HepG2 (cell line): ENCODE measurements around the gene DHH. TPM values are rescaled to one million over a fixed set of nuclear protein-coding genes. Genes with fewer than 3 reads are reported as not detected.

Source experiments
- ATAC-seq: fragments of 200-7000 bp; cut with Tn5 transposase; 3 replicates; pipeline ENCODE4 v1.9.1; 2020; ENCODE audit warnings: mild to moderate bottlenecking, moderate library complexity
- BruUV-seq: library from RNA; stranded (reverse); fragments of 400-500 nt; replicated peaks from 2 replicates; lab custom pipeline; 2021; lab: Mats Ljungman, UMichigan
- CTCF ChIA-PET: fragments of 300-600 bp; formaldehyde crosslinking; extraction: SDS; loops from one replicate; lab custom pipeline; 2021; ENCODE audit warnings: low total read pairs, inconsistent platforms, low intra/inter-chr PET ratio; lab: Yijun Ruan, JAX
- POLR2A ChIA-PET: fragments of 350-600 bp; sonication (Branson Sonifier 250); formaldehyde crosslinking; loops from one replicate; lab custom pipeline; 2020; ENCODE audit warnings: antibody characterized with exemption, inconsistent platforms; lab: Yijun Ruan, JAX
- DNase-seq: peaks from one replicate; pipeline ENCODE4 v3.0.0-alpha.2; 2015; ENCODE audit warnings: low spot score
- FAIRE-seq: peaks from 3 replicates; lab custom pipeline; 2011; peaks lifted over from hg19 to GRCh38; lab: Jason Lieb, UNC
- H2AFZ ChIP-seq: one replicate; pipeline ENCODE4 v1.6.1; 2011; ENCODE audit warnings: low read length, inconsistent platforms
- H3K27ac ChIP-seq: fragments of 300-600 bp; 3 replicates; pipeline ENCODE4 v1.8.0; 2011; ENCODE audit warnings: mixed run types, mild to moderate bottlenecking, mixed read lengths, low read length, inconsistent platforms; ENCODE audit not compliant: insufficient read depth; ENCODE audit errors: extremely low read length
- H3K27me3 ChIP-seq, 2 experiments: fragments of 200-600 bp in 1 of 2; 2 replicates in 1 of 2; 3 replicates in 1 of 2; pipeline versions ENCODE4 v1.6.0 to v1.8.0; 2011; ENCODE audit warnings: low read length in 2 of 2, mild to moderate bottlenecking in 2 of 2, moderate library complexity in 2 of 2, inconsistent platforms in 1 of 2; ENCODE audit not compliant: insufficient read depth in 2 of 2, control insufficient read depth in 1 of 2
- H3K36me3 ChIP-seq, 2 experiments: fragments of 200-600 bp in 1 of 2; replicated peaks in 1 of 2; 2 replicates in 1 of 2; 3 replicates in 1 of 2; pipeline versions ENCODE4 v1.5.1 to v1.8.0; 2011; ENCODE audit warnings: low read length in 2 of 2, inconsistent platforms in 1 of 2; ENCODE audit not compliant: insufficient read depth in 2 of 2, control insufficient read depth in 1 of 2
- H3K4me1 ChIP-seq: 2 replicates; pipeline ENCODE4 v1.5.1; 2012; ENCODE audit warnings: low read length, inconsistent platforms; ENCODE audit not compliant: insufficient read depth
- H3K4me2 ChIP-seq: 2 replicates; pipeline ENCODE4 v1.6.0; 2011; ENCODE audit warnings: low read depth, low read length, inconsistent platforms
- H3K4me3 ChIP-seq, 3 experiments: fragments of 200-600 bp in 1 of 3; sonication (generic), shearing (Covaris generic) in 1 of 3; replicated peaks in 1 of 3; 2 replicates each; pipeline ENCODE4 v1.5.1; 2011 to 2016; ENCODE audit warnings: low read length in 3 of 3, inconsistent platforms in 2 of 3, low read depth in 2 of 3, mild to moderate bottlenecking in 2 of 3, control low read depth in 1 of 3, mixed read lengths in 1 of 3; ENCODE audit not compliant: insufficient read depth in 1 of 3
- H3K79me2 ChIP-seq: one replicate; pipeline ENCODE4 v1.6.1; 2011; ENCODE audit warnings: low read length, inconsistent platforms; ENCODE audit not compliant: insufficient read depth
- H3K9ac ChIP-seq: 2 replicates; pipeline ENCODE4 v1.6.0; 2011; ENCODE audit warnings: mild to moderate bottlenecking, low read depth, low read length, inconsistent platforms; ENCODE audit not compliant: insufficient read depth
- H3K9me3 ChIP-seq: 2 replicates; pipeline ENCODE4 v1.5.1; 2012; ENCODE audit warnings: mild to moderate bottlenecking, low read length
- H4K20me1 ChIP-seq: 2 replicates; pipeline ENCODE4 v1.6.0; 2011; ENCODE audit warnings: inconsistent platforms, mild to moderate bottlenecking, low read length, moderate library complexity; ENCODE audit not compliant: insufficient read depth
- HNF1B ChIP-seq: sonication (generic); formaldehyde crosslinking; IDR thresholded peaks from 2 replicates; pipeline ENCODE4 v1.5.1; 2020; ENCODE audit warnings: mild to moderate bottlenecking, moderate library complexity, missing genetic modification reagents
- ISX ChIP-seq: sonication (generic); formaldehyde crosslinking; conservative IDR thresholded peaks from 2 replicates; pipeline ENCODE4 v1.5.0; 2020; ENCODE audit warnings: missing genetic modification reagents
- JUN ChIP-seq: sonication (generic); formaldehyde crosslinking; IDR thresholded peaks from 2 replicates; pipeline ENCODE4 v1.4.0; 2020; ENCODE audit warnings: mild to moderate bottlenecking, missing genetic modification reagents
- KDM6A ChIP-seq: IDR thresholded peaks from 2 replicates; pipeline ENCODE4 v1.6.1; 2016; ENCODE audit warnings: low read depth
- MAFG ChIP-seq: sonication (generic); formaldehyde crosslinking; IDR thresholded peaks from 2 replicates; pipeline ENCODE4 v1.5.1; 2020; ENCODE audit warnings: mild to moderate bottlenecking, missing genetic modification reagents
- NR3C1 ChIP-seq: sonication (generic); formaldehyde crosslinking; IDR thresholded peaks from 2 replicates; pipeline ENCODE4 v1.4.0; 2020; ENCODE audit warnings: missing genetic modification reagents
- RARG ChIP-seq: sonication (generic); formaldehyde crosslinking; IDR thresholded peaks from 2 replicates; pipeline ENCODE4 v1.4.0; 2020; ENCODE audit warnings: low read depth, mild to moderate bottlenecking, missing genetic modification reagents
- SNAPC4 ChIP-seq: sonication (generic); formaldehyde crosslinking; IDR thresholded peaks from 2 replicates; pipeline ENCODE4 v1.4.0; 2020; ENCODE audit warnings: mild to moderate bottlenecking, missing genetic modification reagents
- ZIK1 ChIP-seq: sonication (generic); formaldehyde crosslinking; IDR thresholded peaks from 2 replicates; pipeline ENCODE4 v1.5.0; 2020; ENCODE audit warnings: mild to moderate bottlenecking, low read depth, missing genetic modification reagents, borderline replicate concordance
- ZNF138 ChIP-seq: sonication (generic); formaldehyde crosslinking; IDR thresholded peaks from 2 replicates; pipeline ENCODE4 v1.5.0; 2020; ENCODE audit warnings: mild to moderate bottlenecking, low read depth, missing genetic modification reagents
- ZNF224 ChIP-seq: sonication (generic); formaldehyde crosslinking; IDR thresholded peaks from 2 replicates; pipeline ENCODE4 v1.5.0; 2020; ENCODE audit warnings: mild to moderate bottlenecking, missing genetic modification reagents
- ZNF263 ChIP-seq: sonication (generic); formaldehyde crosslinking; IDR thresholded peaks from 2 replicates; pipeline ENCODE4 v1.4.0; 2020; ENCODE audit warnings: missing genetic modification reagents
- ZNF383 ChIP-seq: sonication (generic); formaldehyde crosslinking; IDR thresholded peaks from 2 replicates; pipeline ENCODE4 v1.4.0; 2020; ENCODE audit warnings: missing genetic modification reagents, mild to moderate bottlenecking, borderline replicate concordance
- ZNF713 ChIP-seq: sonication (generic); formaldehyde crosslinking; IDR thresholded peaks from 2 replicates; pipeline ENCODE4 v1.4.0; 2020; ENCODE audit warnings: mild to moderate bottlenecking, missing genetic modification reagents
- ZNF768 ChIP-seq: sonication (generic); formaldehyde crosslinking; IDR thresholded peaks from 2 replicates; pipeline ENCODE4 v1.4.0; 2020; ENCODE audit warnings: missing genetic modification reagents
- ZNF775 ChIP-seq: sonication (generic); formaldehyde crosslinking; IDR thresholded peaks from 2 replicates; pipeline ENCODE4 v1.4.0; 2020; ENCODE audit warnings: missing genetic modification reagents, mild to moderate bottlenecking, moderate library complexity, borderline replicate concordance
- WGBS: methylation state at CpG from one replicate; pipeline ENCODE4 v1.1.6; 2017; ENCODE audit warnings: low lambda C conversion rate; 5-methylcytosine and 5-hydroxymethylcytosine counted together
- in situ Hi-C: cut with HindIII; loops from 2 replicates; pipeline ENCODE4 v1.10.0; 2017; ENCODE audit warnings: low pct_unique_long_range_greater_than_20kb; ENCODE audit not compliant: extremely low pct_ligation_motif_present
- intact Hi-C: fragments of 100-400 bp; cut with micrococcal nuclease; formaldehyde crosslinking; loops from one replicate; pipeline ENCODE4 v1.10.0; 2022; ENCODE audit not compliant: unreplicated experiment
- polyA plus RNA-seq, 8 experiments: library from polyadenylated mRNA; depleted of rRNA in 3 of 8; stranded (reverse) in 7 of 8; unstranded in 1 of 8; fragments of >200 nt; fragmentation: Illumina TruSeq in 4 of 8; extraction: Trizol in 4 of 8; gene quantifications; 2 replicates each; pipeline versions ENCODE4 v1.2.1 to v1.2.3, GENCODE V29; 2011 to 2016; ENCODE audit warnings: low read depth in 4 of 8, missing spikeins in 1 of 8, mixed read lengths in 1 of 8; ENCODE audit not compliant: insufficient read depth in 1 of 8
- total RNA-seq, 5 experiments: library from RNA; depleted of rRNA; stranded (reverse); fragments of >200 nt; fragmentation: Illumina TruSeq; extraction: Trizol; gene quantifications; 2 replicates each; pipeline ENCODE4 v1.2.3, GENCODE V29; 2016; ENCODE audit warnings: low read depth in 1 of 5

DHH gene
- total and polyA plus RNA-seq, 2 of the 13 experiments (the other 11 are each of a cell fraction or from before 2014, with no cell fraction given), result not detected

- TF ChIP-seq HNF1B (CRISPR knock-in tag), result no peak
- TF ChIP-seq ZNF768, result no peak
These were observed 44.9 kb downstream of the DHH start (continued) for GRCh38 chr12:49049566-49050224.

- no peak overlapping the region for H3K4me2 ChIP-seq
- H3K4me1 ChIP-seq, result no peaks in the 10 kb centered on the region
- H3K36me3 ChIP-seq, result peaks cover 71 to 96% of the 10 kb centered on the region in 2 experiments
- ChIA-PET POLR2A (interaction anchor here (1.2 kb wide), 1 partner anchor 81 kb away, joined by 3 read pairs; no protein-coding TSS in a partner anchor), CTCF (no interaction called here)
- intact Hi-C loops (no loop called here), in situ Hi-C loops (no loop called here)
- H3K79me2 ChIP-seq, result no peaks in the 10 kb centered on the region
- peaks cover 8% of the 10 kb centered on the region; the same call in 1 of the 2 replicates for H4K20me1 ChIP-seq
- BruUV-seq, result no TSS peak
- WGBS, result 98% methylated on average over 10 of the region's 10 CpGs
- ATAC-seq (no peak), DNase-seq (no peak), FAIRE-seq (no peak)
- no peak overlapping the region for H3K27ac ChIP-seq
- H3K4me3 ChIP-seq, result no peak overlapping the region
- no peak overlapping the region for H3K9ac ChIP-seq
- no peak overlapping the region for H2AFZ ChIP-seq
- no peaks in the 10 kb centered on the region for H3K9me3 ChIP-seq
- no peaks in the 10 kb centered on the region for H3K27me3 ChIP-seq
- TF ChIP-seq RARG (CRISPR knock-in tag) (no peak), ISX (CRISPR knock-in tag) (no peak), ZNF138 (CRISPR knock-in tag) (no peak), NR3C1 (CRISPR knock-in tag) (no peak), MAFG (CRISPR knock-in tag) (no peak), SNAPC4 (CRISPR knock-in tag) (no peak), ZNF224 (CRISPR knock-in tag) (no peak), KDM6A (CRISPR knock-in tag) (no peak), ZNF263 (CRISPR knock-in tag) (no peak), ZNF713 (CRISPR knock-in tag) (no peak), JUN (CRISPR knock-in tag) (no peak), ZNF775 (CRISPR knock-in tag) (no peak), ZIK1 (no peak), ZNF383 (CRISPR knock-in tag) (no peak)
These were observed 45.6 kb downstream of the DHH start for GRCh38 chr12:49048953-49049352.
